PC-9 (cell line): ENCODE results near the gene GLCE. TPM values are rescaled to one million over a fixed set of nuclear protein-coding genes. Genes with fewer than 3 reads are reported as not detected.

ENCODE experiments used
- BruUV-seq: library from RNA; stranded (reverse); fragments of 400-500 nt; replicated peaks from 2 replicates; lab custom pipeline; 2021; lab: Mats Ljungman, UMichigan
- CTCF ChIA-PET: fragments of 300-600 bp; sonication (Branson Sonifier 250); formaldehyde crosslinking; loops from one replicate; lab custom pipeline; 2022; ENCODE audit warnings: antibody characterized with exemption; lab: Charles Lee
- POLR2A ChIA-PET: fragments of 300-600 bp; sonication (Branson Sonifier 250); formaldehyde crosslinking; loops from one replicate; lab custom pipeline; 2022; ENCODE audit warnings: antibody characterized with exemption; ENCODE audit not compliant: unreplicated experiment; lab: Charles Lee
- DNase-seq, 2 experiments: peaks; one replicate each; pipeline versions ENCODE4 v3.0.0 to v3.0.0-alpha.2; 2015 to 2022; ENCODE audit warnings: mixed read lengths in 1 of 2
- H2AFZ ChIP-seq: fragments of 200-600 bp; sonication (generic); 2 replicates; pipeline ENCODE4 v1.8.1; 2017; ENCODE audit warnings: antibody characterized with exemption
- H3F3A ChIP-seq: fragments of 200-600 bp; sonication (generic); 2 replicates; pipeline ENCODE4 v1.8.1; 2017; ENCODE audit warnings: antibody characterized with exemption, mild to moderate bottlenecking, low read depth; ENCODE audit not compliant: insufficient read depth
- H3K27ac ChIP-seq: fragments of 200-600 bp; sonication (generic); 2 replicates; pipeline ENCODE4 v1.6.1; 2016; ENCODE audit warnings: mixed run types
- H3K27me3 ChIP-seq: fragments of 200-600 bp; sonication (generic); 2 replicates; pipeline ENCODE4 v1.6.1; 2016; ENCODE audit warnings: low read depth, mixed run types; ENCODE audit not compliant: insufficient read depth
- H3K36me3 ChIP-seq: fragments of 200-600 bp; sonication (generic); 2 replicates; pipeline ENCODE4 v1.6.1; 2016; ENCODE audit warnings: low read depth, mixed run types
- H3K4me1 ChIP-seq: fragments of 200-600 bp; sonication (generic); replicated peaks from 2 replicates; pipeline ENCODE4 v1.6.1; 2016; ENCODE audit warnings: mixed run types; ENCODE audit not compliant: insufficient read depth
- H3K4me2 ChIP-seq: fragments of 200-600 bp; sonication (generic); 2 replicates; pipeline ENCODE4 v1.6.1; 2017; ENCODE audit warnings: mixed run types
- H3K4me3 ChIP-seq: fragments of 200-600 bp; sonication (generic); 2 replicates; pipeline ENCODE4 v1.6.1; 2016; ENCODE audit warnings: mixed run types
- H3K79me2 ChIP-seq: fragments of 200-600 bp; sonication (generic); 2 replicates; pipeline ENCODE4 v1.6.1; 2017; ENCODE audit warnings: low read depth, mixed run types
- H3K9me2 ChIP-seq: fragments of 200-600 bp; sonication (generic); 2 replicates; pipeline ENCODE4 v1.8.1; 2017; ENCODE audit warnings: mild to moderate bottlenecking; ENCODE audit not compliant: insufficient read depth
- H3K9me3 ChIP-seq: fragments of 200-600 bp; sonication (generic); 2 replicates; pipeline ENCODE4 v1.8.1; 2016; ENCODE audit warnings: low read depth; ENCODE audit not compliant: insufficient read depth
- H4K20me1 ChIP-seq: fragments of 200-600 bp; sonication (generic); 2 replicates; pipeline ENCODE4 v1.8.1; 2017; ENCODE audit not compliant: insufficient read depth
- CTCF ChIP-seq: fragments of 200-600 bp; sonication (generic); conservative IDR thresholded peaks from 2 replicates; pipeline ENCODE4 v1.6.1; 2017; ENCODE audit warnings: mixed run types, antibody characterized with exemption, mild to moderate bottlenecking, moderate library complexity
- EZH2 ChIP-seq: fragments of 200-600 bp; sonication (generic); IDR thresholded peaks from 2 replicates; pipeline ENCODE4 v1.8.0; 2017; ENCODE audit warnings: antibody characterized with exemption, low read depth
- intact Hi-C: fragments of 100-400 bp; cut with micrococcal nuclease; formaldehyde crosslinking; loops from one replicate; pipeline ENCODE4 v1.10.0; 2022; ENCODE audit not compliant: unreplicated experiment
- total RNA-seq: library from RNA; stranded (reverse); gene quantifications from 2 replicates; pipeline ENCODE4 v1.2.3, GENCODE V29; 2021

Gene GLCE
- total RNA-seq, 1 experiment from 2014 or later: 31.3 TPM

- intact Hi-C loops: no loop called here
- H3K4me1 ChIP-seq: peaks cover 10% of the 10 kb centered on the region
- no peak overlapping the region for H3K4me3 ChIP-seq
- DNase-seq: no peak
- H3K9me3 ChIP-seq: no peaks in the 10 kb centered on the region
- no peaks in the 10 kb centered on the region for H4K20me1 ChIP-seq
- TF ChIP-seq EZH2: no peak
- TF ChIP-seq CTCF: no peak
- H3K4me2 ChIP-seq: no peak overlapping the region
- BruUV-seq: no TSS peak
- H3K27me3 ChIP-seq: no peaks in the 10 kb centered on the region
- no peak overlapping the region for H3K27ac ChIP-seq
- CTCF ChIA-PET: no interaction called here
- no peak overlapping the region for H2AFZ ChIP-seq
- no peaks in the 10 kb centered on the region for H3F3A ChIP-seq
- no peaks in the 10 kb centered on the region for H3K9me2 ChIP-seq
- no peaks in the 10 kb centered on the region for H3K36me3 ChIP-seq
- POLR2A ChIA-PET: no interaction called here
- H3K79me2 ChIP-seq: no peaks in the 10 kb centered on the region
These were observed 154.3 kb downstream of the GLCE start for GRCh38 chr15:69314736-69315135.

- no peaks in the 10 kb centered on the region for H3K9me3 ChIP-seq
- H3K27ac ChIP-seq: no peak overlapping the region
- H3K27me3 ChIP-seq: no peaks in the 10 kb centered on the region
- ChIA-PET POLR2A (no interaction called here), CTCF (no interaction called here)
- no peak for TF ChIP-seq CTCF
- TF ChIP-seq EZH2: no peak
- no peak for DNase-seq
- H3K4me2 ChIP-seq: no peak overlapping the region
- intact Hi-C loops: no loop called here
- H3K79me2 ChIP-seq: no peaks in the 10 kb centered on the region
- H4K20me1 ChIP-seq: no peaks in the 10 kb centered on the region
- no peaks in the 10 kb centered on the region for H3K36me3 ChIP-seq
- peaks cover 10% of the 10 kb centered on the region for H3K4me1 ChIP-seq
- no peaks in the 10 kb centered on the region for H3F3A ChIP-seq
- H2AFZ ChIP-seq: no peak overlapping the region
- BruUV-seq: no TSS peak
- H3K9me2 ChIP-seq: no peaks in the 10 kb centered on the region
- no peak overlapping the region for H3K4me3 ChIP-seq
These were observed 155.1 kb downstream of the GLCE start for GRCh38 chr15:69315402-69316110.

GRCh38 chr15:69316291-69316690 is 155.9 kb downstream of the GLCE start:
- DNase-seq: no peak
- intact Hi-C loops: no loop called here
- Histone ChIP-seq H3K36me3 (no peaks in the 10 kb centered on the region), H3K9me2 (no peaks in the 10 kb centered on the region), H3F3A (no peaks in the 10 kb centered on the region), H3K9me3 (no peaks in the 10 kb centered on the region), H3K79me2 (no peaks in the 10 kb centered on the region), H4K20me1 (no peaks in the 10 kb centered on the region), H3K4me3 (no peak overlapping the region), H3K4me2 (no peak overlapping the region), H3K4me1 (peaks cover 7% of the 10 kb centered on the region), H3K27me3 (no peaks in the 10 kb centered on the region), H3K27ac (no peak overlapping the region), H2AFZ (no peak overlapping the region)
- POLR2A ChIA-PET: no interaction called here
- CTCF ChIA-PET: no interaction called here
- TF ChIP-seq CTCF (no peak), EZH2 (no peak)
- no TSS peak for BruUV-seq
